Epithelial cell of proximal tubule (primary cell): Measurements from ENCODE around the gene SRMS. TPM values are rescaled to one million over a fixed set of nuclear protein-coding genes. Genes with fewer than 3 reads are reported as not detected.
"Not testable (repeated sequence)": the region's sequence is repeated elsewhere in the genome, so short reads cannot be mapped to it uniquely, and the experiment has no call there.

ENCODE experiments used
- DNase-seq: peaks from one replicate; pipeline ENCODE4 v3.0.0-alpha.2; 2011; ENCODE audit warnings: low read depth
- H3K4me3 ChIP-seq: 2 replicates; pipeline ENCODE4 v1.5.1; 2011; ENCODE audit warnings: low read depth, mild to moderate bottlenecking, low read length
- total RNA-seq: library from RNA; depleted of rRNA; stranded (reverse); fragments of >200 nt; gene quantifications from 2 replicates; pipeline ENCODE4 v1.2.3, GENCODE V29; 2015
- TF ChIP-seq, protein P1 (sequence below): conservative IDR thresholded peaks from 2 replicates; pipeline ENCODE4 v1.5.1; 2012; ENCODE audit warnings: low read depth, mild to moderate bottlenecking, low read length

Gene SRMS
- total RNA-seq, 1 donor from 2014 or later: not detected

DNA sequence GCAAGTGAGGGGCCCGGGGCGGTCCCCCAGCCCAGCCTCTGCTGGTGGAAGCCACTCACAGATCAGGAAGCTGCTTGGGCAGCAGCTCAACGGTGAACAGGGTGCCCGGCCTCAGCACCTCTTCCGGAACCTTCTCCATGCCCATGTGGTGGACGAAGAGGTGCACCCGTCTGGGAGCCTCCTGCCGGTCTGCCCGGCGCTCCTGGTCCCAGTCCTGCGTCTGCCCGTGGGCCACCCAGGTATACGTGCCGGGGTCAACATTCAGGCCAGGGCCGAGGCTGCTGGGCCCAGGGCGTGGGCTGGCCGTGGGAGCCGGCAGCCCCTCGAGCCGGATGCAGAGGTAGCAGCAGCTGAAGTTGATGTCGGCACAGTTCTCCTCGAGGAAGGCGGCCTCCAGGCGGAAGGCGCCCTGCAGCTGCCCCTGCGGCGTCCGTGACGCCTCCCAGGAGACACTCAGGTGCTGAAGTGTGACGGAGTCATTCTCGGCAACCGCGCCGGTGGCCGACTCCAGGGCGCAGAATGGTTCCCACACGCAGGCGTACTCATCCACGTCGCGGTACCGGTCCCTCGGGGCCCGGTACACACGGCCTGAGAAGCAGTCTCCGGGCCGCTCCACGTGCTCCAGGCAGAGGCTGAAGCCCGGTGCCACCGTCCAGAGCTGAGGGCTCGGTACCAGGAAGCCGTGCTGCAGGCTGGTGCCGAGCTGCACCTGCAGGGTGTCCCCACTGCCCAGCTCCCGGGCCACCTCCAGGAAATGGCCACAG, 15.1 kb upstream of the SRMS start:
- no peak for DNase-seq
- TF ChIP-seq, protein P1, sequence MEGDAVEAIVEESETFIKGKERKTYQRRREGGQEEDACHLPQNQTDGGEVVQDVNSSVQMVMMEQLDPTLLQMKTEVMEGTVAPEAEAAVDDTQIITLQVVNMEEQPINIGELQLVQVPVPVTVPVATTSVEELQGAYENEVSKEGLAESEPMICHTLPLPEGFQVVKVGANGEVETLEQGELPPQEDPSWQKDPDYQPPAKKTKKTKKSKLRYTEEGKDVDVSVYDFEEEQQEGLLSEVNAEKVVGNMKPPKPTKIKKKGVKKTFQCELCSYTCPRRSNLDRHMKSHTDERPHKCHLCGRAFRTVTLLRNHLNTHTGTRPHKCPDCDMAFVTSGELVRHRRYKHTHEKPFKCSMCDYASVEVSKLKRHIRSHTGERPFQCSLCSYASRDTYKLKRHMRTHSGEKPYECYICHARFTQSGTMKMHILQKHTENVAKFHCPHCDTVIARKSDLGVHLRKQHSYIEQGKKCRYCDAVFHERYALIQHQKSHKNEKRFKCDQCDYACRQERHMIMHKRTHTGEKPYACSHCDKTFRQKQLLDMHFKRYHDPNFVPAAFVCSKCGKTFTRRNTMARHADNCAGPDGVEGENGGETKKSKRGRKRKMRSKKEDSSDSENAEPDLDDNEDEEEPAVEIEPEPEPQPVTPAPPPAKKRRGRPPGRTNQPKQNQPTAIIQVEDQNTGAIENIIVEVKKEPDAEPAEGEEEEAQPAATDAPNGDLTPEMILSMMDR: no peak
- no peak overlapping the region for H3K4me3 ChIP-seq

DNA sequence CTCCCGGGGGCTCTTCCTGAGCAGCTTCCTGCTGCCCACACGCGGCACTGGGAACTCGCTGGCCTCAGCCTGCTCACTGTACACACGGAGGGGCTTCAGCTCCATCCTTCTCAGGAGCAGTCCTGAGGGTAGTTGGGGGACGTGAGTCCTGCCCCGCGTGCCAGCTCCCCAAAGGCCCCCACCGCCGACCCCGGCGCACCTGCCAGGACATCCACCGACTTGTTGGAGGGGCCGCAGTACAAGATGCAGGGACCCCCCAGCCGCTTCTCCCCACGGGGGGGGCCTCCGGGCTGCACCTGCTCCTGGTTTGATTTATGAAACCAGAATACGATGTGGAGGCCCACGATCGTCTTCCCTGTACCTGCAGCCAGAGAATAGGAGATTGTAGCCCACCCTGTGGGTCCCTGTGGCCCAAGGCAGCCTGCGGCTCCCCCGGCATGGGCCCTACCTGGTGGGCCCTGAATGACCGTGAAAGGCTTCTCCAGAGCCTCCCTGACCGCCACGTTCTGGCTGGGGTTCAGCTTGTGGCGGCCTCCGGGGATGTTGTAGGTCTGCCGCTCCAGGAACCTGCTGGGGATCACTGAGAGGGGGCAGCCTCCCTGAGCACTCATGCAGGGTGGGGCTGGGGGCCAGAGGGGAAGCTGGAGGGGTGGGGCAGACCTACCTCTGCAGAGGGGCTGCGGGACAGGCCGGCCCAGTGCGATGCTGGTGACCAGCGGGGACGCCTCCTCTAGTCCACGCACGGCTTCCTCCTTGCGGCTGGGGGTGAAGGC, 14.3 kb upstream of the SRMS start:
- no peak overlapping the region for H3K4me3 ChIP-seq
- no peak for DNase-seq
- TF ChIP-seq, protein P1: no peak

DNA sequence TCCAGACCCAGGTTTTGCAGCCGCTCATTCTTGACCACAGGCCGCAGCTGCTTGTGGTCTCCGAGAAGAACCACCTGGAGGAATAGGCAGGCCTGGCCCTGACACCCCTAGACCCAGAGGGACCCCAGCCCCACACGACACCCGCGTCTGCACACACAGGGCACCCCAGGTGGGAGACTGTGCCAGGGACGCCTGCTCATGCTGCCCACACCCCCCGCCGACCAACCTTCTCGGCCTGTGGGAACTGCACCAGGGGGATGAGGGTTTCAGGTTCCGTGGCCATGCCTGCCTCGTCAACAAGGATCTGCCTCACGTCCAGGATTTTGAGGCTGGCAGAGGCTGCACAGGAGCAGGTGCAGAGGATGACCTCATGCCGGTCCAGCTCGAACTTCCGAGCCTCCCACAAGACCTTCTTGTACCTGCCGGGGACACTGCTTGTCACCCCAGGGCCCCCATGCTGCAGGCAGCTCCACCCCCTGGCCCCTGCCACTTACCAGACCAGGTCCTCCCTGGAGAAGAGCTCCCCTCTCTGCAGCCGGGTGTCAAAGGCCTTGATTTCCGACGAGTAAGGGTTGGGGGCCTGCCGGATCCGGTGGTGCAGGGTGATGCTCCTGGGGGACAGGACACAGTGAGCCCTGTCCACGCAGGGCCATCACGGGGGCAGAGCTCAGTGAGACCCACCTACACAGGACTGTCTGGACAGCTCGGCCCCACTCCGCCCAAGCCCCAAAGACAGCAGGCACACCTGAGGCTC, 13.5 kb upstream of the SRMS start:
- no peak overlapping the region for H3K4me3 ChIP-seq
- DNase-seq: no peak
- TF ChIP-seq, protein P1: no peak

DNA sequence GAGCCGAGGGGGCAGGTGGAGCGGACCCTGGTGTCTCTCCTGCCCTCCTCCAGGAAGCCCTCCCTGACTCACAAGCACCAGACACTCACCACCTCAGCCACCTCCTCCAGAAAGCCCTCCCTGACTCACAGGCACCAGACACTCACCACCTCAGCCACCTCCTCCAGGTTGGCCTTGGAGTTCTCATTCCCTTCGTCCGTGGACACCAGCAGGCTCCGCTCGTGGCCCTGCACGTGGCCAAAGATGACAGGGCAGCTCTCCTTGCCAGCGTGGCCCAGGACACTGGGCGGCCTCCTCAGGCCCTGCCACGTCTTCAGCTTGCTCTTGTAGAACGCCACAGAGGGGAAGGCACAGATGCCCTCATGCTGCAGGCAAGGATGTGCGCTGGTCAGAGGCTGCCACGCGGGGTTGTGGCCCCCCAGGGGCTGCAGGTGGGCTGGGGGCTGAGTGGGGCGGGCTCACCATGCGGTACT, 12.8 kb upstream of the SRMS start:
- TF ChIP-seq, protein P1: no peak
- no peak for DNase-seq
- no peak overlapping the region for H3K4me3 ChIP-seq

DNA sequence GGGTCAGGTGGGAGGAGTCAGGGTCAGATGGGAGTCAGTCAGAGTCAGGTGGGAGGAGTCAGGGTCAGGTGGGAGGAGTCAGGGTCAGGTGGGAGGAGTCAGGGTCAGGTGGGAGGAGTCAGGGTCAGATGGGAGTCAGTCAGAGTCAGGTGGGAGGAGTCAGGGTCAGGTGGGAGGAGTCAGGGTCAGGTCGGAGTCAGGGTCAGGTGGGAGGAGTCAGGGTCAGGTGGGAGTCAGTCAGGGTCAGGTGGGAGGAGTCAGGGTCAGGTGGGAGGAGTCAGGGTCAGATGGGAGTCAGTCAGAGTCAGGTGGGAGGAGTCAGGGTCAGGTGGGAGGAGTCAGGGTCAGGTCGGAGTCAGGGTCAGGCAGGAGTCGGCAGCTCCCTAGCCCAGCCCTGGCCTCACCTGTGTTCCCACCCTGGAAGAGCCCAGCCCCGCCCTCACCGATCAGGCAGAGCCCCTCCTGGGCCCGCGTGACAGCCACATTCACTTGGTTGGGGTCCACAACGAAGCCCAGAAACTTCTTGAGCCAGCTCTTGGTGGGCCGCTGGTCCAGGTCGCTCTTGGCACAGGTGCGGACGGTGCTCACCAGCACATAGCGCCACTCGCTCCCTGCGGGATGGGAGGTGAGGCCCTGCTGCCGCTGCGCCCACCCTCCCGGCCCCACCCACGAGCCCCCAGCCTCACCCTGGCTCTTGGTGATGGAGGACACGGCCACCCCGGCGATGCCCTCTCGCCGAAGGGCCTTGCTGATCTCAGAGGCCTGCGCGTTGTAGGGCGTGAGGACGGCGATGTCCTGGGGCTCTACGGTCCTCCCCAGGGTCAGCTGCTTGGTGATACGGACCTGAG, 12.2 kb upstream of the SRMS start:
- not testable (repeated sequence) for H3K4me3 ChIP-seq

DNA sequence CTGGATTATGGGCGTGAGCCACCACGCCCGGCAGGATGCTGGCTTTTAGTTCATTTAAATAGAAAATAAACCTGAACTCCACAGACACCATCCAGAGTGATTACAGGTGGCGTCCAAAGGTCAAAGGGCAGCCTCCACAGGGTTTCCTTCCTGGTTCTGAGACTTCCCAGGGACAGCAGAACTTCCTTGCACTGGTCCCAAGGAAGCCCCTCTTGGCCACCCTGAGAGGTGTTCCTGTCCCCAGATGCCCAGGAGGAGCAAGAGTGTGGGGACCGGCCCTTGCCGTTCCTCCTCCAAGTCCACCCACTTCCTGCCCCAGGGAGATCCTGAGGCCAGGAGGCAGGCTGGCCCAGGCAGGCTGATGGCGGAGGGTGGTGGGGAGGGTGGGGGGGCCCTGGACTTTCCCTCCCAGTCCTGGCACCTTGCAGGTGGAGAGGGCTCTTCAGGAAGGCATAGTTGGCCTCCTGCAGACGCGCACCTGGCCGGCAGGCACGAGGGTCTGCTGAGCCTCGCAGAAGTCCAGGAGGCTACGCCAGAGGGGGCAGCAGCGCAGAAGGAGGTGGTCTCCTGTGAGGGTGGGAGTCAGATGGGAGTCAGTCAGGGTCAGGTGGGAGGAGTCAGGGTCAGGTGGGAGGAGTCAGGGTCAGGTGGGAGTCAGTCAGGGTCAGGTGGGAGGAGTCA, 11.4 kb upstream of the SRMS start:
- no peak for DNase-seq
- TF ChIP-seq, protein P1: no peak
- H3K4me3 ChIP-seq: no peak overlapping the region

More for the DNA sequence above, 12.2 kb upstream of the SRMS start:
- DNase-seq: not testable (repeated sequence)
